ENCODE data around the gene RIMBP2.
A peak's percentile ranks its signal among the peaks of the same experiment; 100 is the strongest.

GRCh38 chr12:130761537-130762318 lies 45.6 kb upstream of the RIMBP2 start:
- TF ChIP-seq CTCF (conservative IDR thresholded peaks at IDR 0.05; ENCODE audit: low read depth, low read length), result peak; percentile 55; the same call in 1 of the 2 replicates
- TF ChIP-seq EZH2 (IDR thresholded peaks at IDR 0.05; ENCODE audit: borderline replicate concordance, low read depth, low read length, poor library complexity, severe bottlenecking), result no peak
